ENCODE measurements around the gene LEMD2. TPM values are rescaled to one million over a fixed set of nuclear protein-coding genes. Genes with fewer than 3 reads are reported as not detected.
"Not testable (repeated sequence)": the region's sequence is repeated elsewhere in the genome, so short reads cannot be mapped to it uniquely, and the experiment has no call there.

The LEMD2 gene
- 10 to 100 TPM; 64.0 to 66.3 TPM for total RNA-seq

DNA sequence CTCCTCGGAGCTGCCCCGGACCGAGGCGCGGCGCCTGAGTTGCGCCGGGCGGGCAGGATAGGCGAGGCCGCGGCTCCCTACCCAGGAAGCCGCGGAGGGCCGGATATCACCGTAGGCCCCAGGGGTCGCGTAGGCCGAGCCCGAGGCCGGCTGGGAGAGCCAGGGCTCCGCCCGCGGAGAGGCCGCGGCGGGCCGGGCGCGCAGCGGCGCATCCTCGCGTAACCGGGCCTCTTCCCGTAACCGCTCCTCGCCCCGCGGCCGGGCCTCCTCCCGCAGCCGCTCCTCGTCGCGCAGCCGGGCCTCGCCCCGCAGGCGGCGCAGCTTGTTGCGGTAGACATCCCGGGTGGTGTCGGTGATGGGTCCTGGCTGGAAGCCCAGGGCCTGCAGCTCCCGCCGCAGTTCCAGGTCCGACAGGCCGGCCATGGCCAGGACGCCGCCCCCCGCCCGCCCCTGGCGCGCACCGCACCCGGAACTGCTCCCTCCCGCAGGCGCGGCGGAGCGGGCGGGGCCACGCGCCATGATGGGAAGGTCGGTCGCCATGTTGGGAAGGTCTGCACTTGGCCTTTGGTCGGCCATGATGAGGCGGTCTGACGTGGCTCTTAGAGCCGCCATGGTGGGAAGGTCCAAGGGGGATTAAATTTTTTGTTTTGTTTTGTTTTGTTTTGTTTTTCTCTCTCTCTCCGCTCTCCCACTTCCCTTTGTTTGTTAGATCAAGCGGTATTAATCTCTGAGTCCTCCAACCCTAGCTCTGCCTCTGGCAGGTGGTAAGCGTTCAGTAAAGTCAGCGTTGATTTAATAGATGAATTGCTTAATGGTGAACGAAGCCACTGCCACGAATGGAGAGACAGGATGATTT, at the start of gene LEMD2:
LEMD2 (minus strand) TSS at position 437 of the 856 bp plus-strand sequence; CDS start at position 423, 14 bp downstream.
- peaks cover 15% of the 10 kb centered on the region for H3K36me3 Mint-ChIP-seq (ENCODE audit: low read depth)
- intact Hi-C loops (cut with micrococcal nuclease) = loop anchor here (1.0 to 10.0 kb wide), 6 partner anchors 51 to 906 kb away; partner anchors contain the start of genes ILRUN, PFDN6, UQCC2 and WDR46
- H3K27me3 Mint-ChIP-seq (ENCODE audit: low read depth) = no peaks in the 10 kb centered on the region
- peak; percentile 95 for DNase-seq
- H3K4me3 Mint-ChIP-seq = peak within 1 kb of the TSS; percentile 88
- peaks cover 41% of the 10 kb centered on the region for H3K4me1 Mint-ChIP-seq (ENCODE audit: low read depth)
- peak within 1 kb of the TSS; percentile 92 for H3K27ac Mint-ChIP-seq
- CTCF ChIA-PET = interaction anchor here (1.8 kb wide), 1 partner anchor 18 kb away, joined by 7 read pairs; no protein-coding TSS in a partner anchor
- no peaks in the 10 kb centered on the region for H3K9me3 Mint-ChIP-seq

DNA sequence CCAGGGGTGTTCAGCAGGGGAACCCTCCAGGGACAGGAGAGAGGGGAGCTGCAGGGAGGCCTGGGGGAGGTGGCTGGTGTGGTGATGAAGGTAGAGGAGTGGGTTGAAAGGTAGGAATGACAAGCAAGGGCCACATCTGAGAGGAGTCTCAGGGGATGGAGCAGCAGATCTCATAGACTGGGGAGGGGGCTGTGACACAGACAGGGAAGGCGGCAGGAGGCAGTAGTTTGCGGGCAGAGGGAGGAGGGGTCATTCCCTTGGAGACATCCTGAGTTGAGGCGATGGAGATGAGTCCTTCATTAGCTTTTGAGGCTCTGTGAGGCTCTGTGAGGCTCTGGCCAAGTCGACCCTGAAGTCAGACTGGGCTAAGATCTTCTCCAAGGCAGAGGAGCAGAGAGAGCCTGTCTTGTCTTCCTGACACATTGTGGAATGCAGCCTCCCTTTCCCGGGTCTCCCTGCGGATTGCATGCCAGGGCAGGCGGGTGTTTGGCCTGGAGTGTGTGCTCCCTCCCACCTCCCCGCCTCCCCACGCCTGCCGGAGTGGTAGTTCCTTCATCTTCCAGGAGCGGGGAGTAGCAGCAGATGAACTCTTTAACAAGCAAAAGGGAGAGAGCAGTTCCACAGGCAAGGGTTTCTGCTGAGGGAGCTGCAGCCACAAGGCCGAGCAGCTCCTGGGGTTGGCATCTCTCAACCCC, 49.2 kb upstream of the LEMD2 start:
- H3K36me3 Mint-ChIP-seq (ENCODE audit: low read depth) = no peaks in the 10 kb centered on the region
- H3K27me3 Mint-ChIP-seq (ENCODE audit: low read depth) = no peaks in the 10 kb centered on the region
- intact Hi-C loops (cut with micrococcal nuclease) = no loop called here
- CTCF ChIA-PET = interaction anchor here (1.6 kb wide), 1 partner anchor 217 kb away, joined by 3 read pairs; no protein-coding TSS in a partner anchor
- no peak overlapping the region for H3K27ac Mint-ChIP-seq
- H3K9me3 Mint-ChIP-seq = no peaks in the 10 kb centered on the region
- H3K4me3 Mint-ChIP-seq = no peak overlapping the region
- DNase-seq = no peak
- peaks cover 12% of the 10 kb centered on the region for H3K4me1 Mint-ChIP-seq (ENCODE audit: low read depth)

DNA sequence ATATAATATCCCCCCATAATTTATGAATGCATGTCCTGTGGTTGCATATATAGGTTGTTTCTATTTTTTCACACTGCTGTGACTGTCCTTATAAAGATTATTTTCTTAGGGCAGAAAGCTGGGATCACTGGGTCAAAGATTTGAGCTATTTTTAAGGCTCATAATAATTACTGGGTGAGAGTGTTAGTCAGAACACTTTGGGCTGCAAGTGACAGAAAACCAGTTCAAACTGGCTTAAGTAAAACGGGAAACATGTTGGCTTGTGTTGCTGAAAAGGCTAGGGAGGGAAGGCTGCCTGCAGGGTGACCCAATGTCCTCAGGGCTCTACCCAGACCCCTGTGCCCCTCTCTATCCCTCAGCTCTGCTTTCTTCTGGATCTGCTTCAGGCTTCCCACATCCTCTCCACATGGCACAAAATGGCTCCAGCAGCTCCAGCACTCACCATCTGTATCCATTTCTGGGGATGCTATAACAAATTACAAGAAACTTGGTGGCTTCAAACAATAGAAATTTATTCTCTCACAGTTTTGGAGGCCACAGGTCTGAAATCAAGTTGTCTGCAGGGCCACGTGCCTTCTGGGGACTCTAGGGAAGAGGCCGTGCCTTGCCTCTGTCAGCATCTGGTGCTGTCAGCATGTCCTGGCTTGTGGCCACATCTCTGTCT, 48.0 kb upstream of the LEMD2 start:
- DNase-seq = no peak
- no peaks in the 10 kb centered on the region for H3K27me3 Mint-ChIP-seq (ENCODE audit: low read depth)
- H3K36me3 Mint-ChIP-seq (ENCODE audit: low read depth) = no peaks in the 10 kb centered on the region
- H3K9me3 Mint-ChIP-seq = no peaks in the 10 kb centered on the region
- intact Hi-C loops (cut with micrococcal nuclease) = no loop called here
- peaks cover 12% of the 10 kb centered on the region for H3K4me1 Mint-ChIP-seq (ENCODE audit: low read depth)
- CTCF ChIA-PET = interaction anchor here (1.3 kb wide), 1 partner anchor 24 kb away, joined by 3 read pairs; no protein-coding TSS in a partner anchor
- H3K4me3 Mint-ChIP-seq = no peak overlapping the region
- no peak overlapping the region for H3K27ac Mint-ChIP-seq

DNA sequence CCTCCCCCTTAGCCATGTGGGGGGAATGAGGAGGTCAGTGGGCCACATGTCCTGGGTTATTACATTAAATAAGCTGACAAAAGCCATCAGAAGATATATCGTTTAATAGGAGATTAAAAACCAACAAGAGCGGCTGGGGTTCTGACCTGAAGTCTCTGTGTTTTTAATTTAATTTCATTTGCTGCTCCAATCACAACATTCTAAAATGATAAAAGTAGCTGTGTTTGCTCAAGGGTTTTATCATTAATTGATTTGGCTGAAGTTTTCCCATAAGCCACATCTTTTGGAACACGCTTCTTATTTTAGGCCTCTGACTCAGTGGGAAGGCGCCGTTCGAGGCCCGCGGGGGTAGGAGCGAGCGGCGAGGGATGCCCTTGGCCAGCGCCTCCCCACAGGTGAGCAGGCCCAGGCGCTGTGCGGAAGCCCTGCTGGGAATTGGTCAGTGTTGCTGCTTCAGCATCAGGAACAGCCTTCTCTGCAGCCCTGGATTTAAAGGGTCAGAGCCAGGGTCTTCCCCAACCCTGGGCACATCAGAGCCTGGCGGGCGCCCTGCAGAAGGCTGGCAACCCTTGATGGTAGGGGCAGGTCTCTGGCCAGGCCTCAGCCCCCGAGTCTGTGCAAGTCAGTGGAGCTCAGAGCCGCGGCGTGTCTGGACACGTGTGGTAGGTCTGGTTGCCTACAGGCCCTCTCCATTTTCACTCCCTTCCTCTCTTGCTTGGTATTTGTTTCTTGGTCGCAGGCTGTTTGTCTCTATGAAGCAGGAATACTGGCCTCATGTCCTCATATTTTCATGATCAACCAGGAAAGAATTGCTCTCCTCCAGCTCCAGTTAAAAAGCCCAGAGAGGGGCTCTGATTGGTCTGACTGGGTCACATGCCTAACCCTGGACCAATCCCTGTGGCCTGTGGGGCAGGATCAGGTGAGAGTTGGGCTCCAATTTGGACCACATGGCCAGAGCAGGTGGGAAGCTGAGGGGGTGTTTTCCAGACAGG, 45.8 kb upstream of the LEMD2 start:
- Mint-ChIP-seq H3K27ac (no peak overlapping the region), H3K4me3 (no peak overlapping the region)
- intact Hi-C loops (cut with micrococcal nuclease) = no loop called here

DNA sequence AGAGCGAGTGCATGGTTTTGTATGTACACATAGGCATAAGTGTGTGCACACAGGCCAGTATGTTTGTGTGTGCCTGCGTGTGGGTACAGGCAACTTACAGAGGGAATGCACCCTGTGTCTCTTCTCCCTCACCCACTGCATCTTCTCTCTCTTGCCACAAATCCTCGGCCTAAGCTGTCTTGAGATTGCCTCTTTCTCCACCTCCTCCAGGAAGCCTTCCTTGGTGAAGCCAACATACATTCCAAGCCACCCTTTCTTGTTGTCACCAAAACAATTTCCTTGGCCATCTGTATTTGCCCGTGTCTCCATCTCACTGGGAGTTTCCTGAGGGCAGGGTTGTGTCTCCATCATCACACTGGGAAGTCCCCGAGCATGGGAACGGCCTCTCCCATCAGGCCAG, 44.7 kb upstream of the LEMD2 start:
- CTCF ChIA-PET = no interaction called here
- Mint-ChIP-seq H3K4me3 (no peak overlapping the region), H3K4me1 (ENCODE audit: low read depth) (no peaks in the 10 kb centered on the region), H3K27me3 (ENCODE audit: low read depth) (no peaks in the 10 kb centered on the region), H3K9me3 (no peaks in the 10 kb centered on the region), H3K36me3 (ENCODE audit: low read depth) (no peaks in the 10 kb centered on the region), H3K27ac (no peak overlapping the region)
- intact Hi-C loops (cut with micrococcal nuclease) = no loop called here
- no peak for DNase-seq

More for the DNA sequence above, 45.8 kb upstream of the LEMD2 start:
- DNase-seq = no peak
- Mint-ChIP-seq H3K9me3 (no peaks in the 10 kb centered on the region), H3K4me1 (ENCODE audit: low read depth) (peaks cover 3% of the 10 kb centered on the region), H3K27me3 (ENCODE audit: low read depth) (no peaks in the 10 kb centered on the region), H3K36me3 (ENCODE audit: low read depth) (no peaks in the 10 kb centered on the region)
- CTCF ChIA-PET = interaction anchor here (1.0 kb wide), 1 partner anchor 15 kb away, joined by 3 read pairs; no protein-coding TSS in a partner anchor

DNA sequence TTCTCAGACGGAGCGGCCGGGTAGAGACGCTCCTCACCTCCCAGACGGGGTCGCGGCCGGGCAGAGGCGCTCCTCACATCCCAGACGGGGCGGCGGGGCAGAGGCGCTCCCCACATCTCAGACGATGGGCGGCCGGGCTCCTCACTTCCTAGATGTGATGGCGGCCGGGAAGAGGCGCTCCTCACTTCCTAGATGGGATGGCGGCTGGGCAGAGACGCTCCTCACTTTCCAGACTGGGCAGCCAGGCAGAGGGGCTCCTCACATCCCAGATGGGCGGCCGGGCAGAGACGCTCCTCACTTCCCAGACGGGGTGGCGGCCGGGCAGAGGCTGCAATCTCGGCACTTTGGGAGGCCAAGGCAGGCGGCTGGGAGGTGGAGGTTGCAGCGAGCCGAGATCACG, 43.9 kb upstream of the LEMD2 start:
- H3K4me1 Mint-ChIP-seq (ENCODE audit: low read depth); H3K4me3 Mint-ChIP-seq; H3K27me3 Mint-ChIP-seq (ENCODE audit: low read depth); H3K9me3 Mint-ChIP-seq; intact Hi-C loops (cut with micrococcal nuclease); DNase-seq; CTCF ChIA-PET; H3K36me3 Mint-ChIP-seq (ENCODE audit: low read depth); H3K27ac Mint-ChIP-seq: not testable (repeated sequence)

DNA sequence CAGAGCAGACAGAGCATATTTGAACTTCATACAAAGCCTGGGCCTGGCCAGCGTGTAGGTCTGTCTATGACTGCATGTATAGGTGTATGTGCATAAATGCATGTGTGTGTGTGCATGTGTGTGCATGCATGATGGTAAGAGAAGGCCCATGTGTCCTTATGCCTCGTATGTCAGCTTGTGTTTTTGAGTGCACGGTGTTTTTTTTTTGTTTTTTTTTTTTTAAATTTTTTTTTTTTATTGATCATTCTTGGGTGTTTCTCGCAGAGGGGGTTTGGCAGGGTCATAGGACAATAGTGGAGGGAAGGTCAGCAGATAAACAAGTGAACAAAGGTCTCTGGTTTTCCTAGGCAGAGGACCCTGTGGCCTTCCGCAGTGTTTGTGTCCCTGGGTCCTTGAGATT, 42.8 kb upstream of the LEMD2 start:
- H3K36me3 Mint-ChIP-seq (ENCODE audit: low read depth); intact Hi-C loops (cut with micrococcal nuclease); H3K4me3 Mint-ChIP-seq; H3K27me3 Mint-ChIP-seq (ENCODE audit: low read depth); DNase-seq; H3K4me1 Mint-ChIP-seq (ENCODE audit: low read depth); H3K27ac Mint-ChIP-seq; CTCF ChIA-PET; H3K9me3 Mint-ChIP-seq: not testable (repeated sequence)

DNA sequence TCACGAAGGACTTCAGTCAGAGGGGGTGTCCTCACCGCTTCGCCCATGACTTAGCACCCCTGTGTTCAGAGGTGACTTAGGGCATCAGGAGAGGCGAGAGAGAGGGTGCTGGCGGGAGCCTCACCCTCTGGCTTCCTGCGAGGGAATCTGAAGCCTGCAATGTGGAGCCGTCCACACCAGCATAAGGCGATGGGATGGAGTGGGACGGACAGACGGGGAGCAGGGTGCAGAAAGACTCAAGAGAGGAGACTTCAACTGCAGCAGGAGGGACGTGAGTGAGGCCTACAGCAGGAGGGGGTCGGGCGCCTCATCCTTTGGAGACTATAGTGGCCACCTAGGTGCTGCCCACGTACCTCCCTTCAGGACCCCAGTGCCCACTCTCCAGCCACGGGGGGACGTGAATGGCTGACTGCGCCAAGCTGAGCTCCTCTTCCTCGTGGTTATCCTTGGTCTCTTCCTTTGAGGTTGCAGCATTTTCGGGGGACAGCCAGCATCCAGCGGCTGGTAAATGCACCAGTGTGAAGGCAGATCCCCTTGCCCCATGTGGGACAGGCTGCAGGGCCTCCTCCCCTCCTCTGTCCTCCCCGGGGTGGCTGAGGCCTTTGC, 41.8 kb upstream of the LEMD2 start:
- H3K9me3 Mint-ChIP-seq = no peaks in the 10 kb centered on the region
- no peak overlapping the region for H3K4me3 Mint-ChIP-seq
- no peak overlapping the region for H3K27ac Mint-ChIP-seq
- intact Hi-C loops (cut with micrococcal nuclease) = no loop called here
- DNase-seq = no peak
- CTCF ChIA-PET = no interaction called here
- no peaks in the 10 kb centered on the region for H3K27me3 Mint-ChIP-seq (ENCODE audit: low read depth)
- no peaks in the 10 kb centered on the region for H3K36me3 Mint-ChIP-seq (ENCODE audit: low read depth)
- no peaks in the 10 kb centered on the region for H3K4me1 Mint-ChIP-seq (ENCODE audit: low read depth)

DNA sequence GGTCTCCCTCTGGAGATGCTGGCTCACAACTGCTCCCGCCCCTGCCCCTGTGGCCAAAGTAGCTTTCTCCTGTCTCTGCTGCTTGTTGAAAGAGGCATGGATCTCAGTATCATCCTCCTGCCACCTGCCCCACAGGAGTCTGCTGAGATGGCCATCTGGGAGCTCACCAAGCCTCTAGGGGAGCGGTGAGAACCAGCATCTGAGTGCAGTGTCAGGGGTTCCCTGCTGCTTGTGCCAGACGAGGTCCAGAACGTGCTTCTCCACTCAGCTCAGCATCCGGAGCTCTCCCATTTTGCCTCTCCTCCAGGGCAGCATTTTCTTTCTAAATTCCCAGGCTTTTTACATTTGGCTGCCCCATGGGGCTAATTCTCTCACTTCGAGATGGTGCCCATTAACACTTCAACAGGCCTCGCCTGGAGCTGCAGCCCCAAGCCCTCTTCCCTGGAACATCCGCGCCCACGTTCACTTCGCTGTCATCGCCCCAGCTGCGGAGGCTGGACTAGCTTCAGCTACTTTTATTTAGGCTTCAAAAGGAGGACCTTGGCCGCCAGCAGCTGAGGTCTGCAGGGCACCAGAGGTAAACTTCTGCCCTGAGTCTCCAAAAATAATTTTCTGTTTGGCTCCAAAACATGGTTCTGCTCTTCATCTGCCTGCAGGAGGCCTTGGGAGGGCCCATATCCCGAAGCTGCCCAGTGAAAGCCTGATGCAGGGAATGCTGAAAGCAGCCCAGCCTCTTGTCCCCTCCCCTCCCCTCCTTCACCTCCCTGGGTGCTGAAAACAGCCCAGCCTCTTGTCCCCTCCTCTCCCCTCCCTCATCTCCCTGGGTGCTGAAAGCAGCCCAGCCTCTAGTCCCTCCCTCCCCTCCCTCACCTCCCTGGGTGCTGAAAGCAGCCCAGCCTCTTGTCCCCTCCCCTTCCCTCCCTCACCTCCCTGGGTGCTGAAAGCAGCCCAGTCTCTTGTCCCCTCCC, 40.1 kb upstream of the LEMD2 start:
- Mint-ChIP-seq H3K4me3 (no peak overlapping the region), H3K27ac (no peak overlapping the region), H3K9me3 (no peaks in the 10 kb centered on the region), H3K4me1 (ENCODE audit: low read depth) (no peaks in the 10 kb centered on the region), H3K36me3 (ENCODE audit: low read depth) (no peaks in the 10 kb centered on the region), H3K27me3 (ENCODE audit: low read depth) (no peaks in the 10 kb centered on the region)
- intact Hi-C loops (cut with micrococcal nuclease) = no loop called here
- CTCF ChIA-PET = no interaction called here
- no peak for DNase-seq

DNA sequence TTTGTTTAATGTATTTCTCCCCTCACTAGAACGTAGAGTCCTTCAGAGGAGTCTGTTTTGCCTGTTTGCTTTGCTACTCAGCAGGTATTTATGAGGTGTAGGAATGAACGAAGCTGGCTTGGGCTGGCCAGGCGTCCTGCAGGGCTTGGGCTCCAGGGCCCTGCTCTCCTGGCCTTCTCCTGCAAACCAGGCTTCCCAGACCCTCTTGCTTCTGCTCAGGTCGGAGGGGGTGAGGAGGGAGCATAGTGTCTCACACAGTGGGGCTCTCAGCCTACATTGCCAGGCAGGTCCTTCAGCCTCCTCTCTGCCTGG, 39.5 kb upstream of the LEMD2 start:
- no peaks in the 10 kb centered on the region for H3K27me3 Mint-ChIP-seq (ENCODE audit: low read depth)
- H3K36me3 Mint-ChIP-seq (ENCODE audit: low read depth) = no peaks in the 10 kb centered on the region
- CTCF ChIA-PET = no interaction called here
- no peaks in the 10 kb centered on the region for H3K9me3 Mint-ChIP-seq
- no peak overlapping the region for H3K27ac Mint-ChIP-seq
- no peak for DNase-seq
- intact Hi-C loops (cut with micrococcal nuclease) = no loop called here
- H3K4me3 Mint-ChIP-seq = no peak overlapping the region
- no peaks in the 10 kb centered on the region for H3K4me1 Mint-ChIP-seq (ENCODE audit: low read depth)

Data from activated naive CD4-positive, alpha-beta T cell treated with anti-CD3 and anti-CD28 coated beads for 36 hours (primary cell).